ENCODE results near the gene LAMTOR1. TPM values are rescaled to one million over a fixed set of nuclear protein-coding genes. Genes with fewer than 3 reads are reported as not detected.

Gene LAMTOR1
- total RNA-seq, 3 donors from 2014 or later, result 87.2 to 120 (median 112) TPM

GRCh38 chr11:72141066-72141465, 38.0 kb upstream of the LAMTOR1 start:
- no peak for DNase-seq (ENCODE audit: low spot score in 2 of 2)
- H3K27me3 ChIP-seq, result no peaks in the 10 kb centered on the region
- no peaks in the 10 kb centered on the region for H3K4me1 ChIP-seq
- no peaks in the 10 kb centered on the region for H3K36me3 ChIP-seq
- H3K9me3 ChIP-seq, result no peaks in the 10 kb centered on the region
- no peak overlapping the region for H3K4me3 ChIP-seq
- intact Hi-C loops (cut with DNase I; ENCODE audit: low total_unique reads), result no loop called here
- TF ChIP-seq CTCF (IDR thresholded peaks at IDR 0.05) (no peak), POLR2AphosphoS5 (IDR thresholded peaks at IDR 0.05) (no peak), POLR2A (IDR thresholded peaks at IDR 0.05) (no peak)
- peak overlapping the region; percentile 66 to 72 for H3K27ac ChIP-seq

- intact Hi-C loops (cut with DNase I; ENCODE audit: low total_unique reads), result no loop called here
- no peak for DNase-seq (ENCODE audit: low spot score in 2 of 2)
- no peak for TF ChIP-seq CTCF (IDR thresholded peaks at IDR 0.05)
- TF ChIP-seq POLR2AphosphoS5 (IDR thresholded peaks at IDR 0.05), result no peak
- no peak for TF ChIP-seq POLR2A (IDR thresholded peaks at IDR 0.05)
Measured at GRCh38 chr11:72140661-72141060, 37.6 kb upstream of the LAMTOR1 start.

GRCh38 chr11:72139500-72139899, 36.4 kb upstream of the LAMTOR1 start:
- no peak overlapping the region for H3K4me3 ChIP-seq
- H3K9me3 ChIP-seq, result no peaks in the 10 kb centered on the region
- H3K4me1 ChIP-seq, result no peaks in the 10 kb centered on the region
- no peak for DNase-seq (ENCODE audit: low spot score in 2 of 2)
- H3K36me3 ChIP-seq, result no peaks in the 10 kb centered on the region
- no peaks in the 10 kb centered on the region for H3K27me3 ChIP-seq
- TF ChIP-seq CTCF (IDR thresholded peaks at IDR 0.05) (no peak), POLR2AphosphoS5 (IDR thresholded peaks at IDR 0.05) (no peak), POLR2A (IDR thresholded peaks at IDR 0.05) (no peak)
- peak overlapping the region; percentile 58 to 66 for H3K27ac ChIP-seq
- intact Hi-C loops (cut with DNase I; ENCODE audit: low total_unique reads), result no loop called here

More at GRCh38 chr11:72140661-72141060, 37.6 kb upstream of the LAMTOR1 start:
- Histone ChIP-seq H3K4me1 (no peaks in the 10 kb centered on the region), H3K4me3 (no peak overlapping the region), H3K36me3 (no peaks in the 10 kb centered on the region), H3K9me3 (no peaks in the 10 kb centered on the region), H3K27ac (peak overlapping the region; percentile 52 to 66), H3K27me3 (no peaks in the 10 kb centered on the region)

GRCh38 chr11:72138821-72139390, 35.8 kb upstream of the LAMTOR1 start:
- TF ChIP-seq CTCF (IDR thresholded peaks at IDR 0.05), result no peak
- no peak for TF ChIP-seq POLR2A (IDR thresholded peaks at IDR 0.05)
- no peak for TF ChIP-seq POLR2AphosphoS5 (IDR thresholded peaks at IDR 0.05)
- H3K4me1 ChIP-seq, result no peaks in the 10 kb centered on the region
- intact Hi-C loops (cut with DNase I; ENCODE audit: low total_unique reads), result no loop called here
- H3K36me3 ChIP-seq, result no peaks in the 10 kb centered on the region
- H3K27me3 ChIP-seq, result no peaks in the 10 kb centered on the region
- no peaks in the 10 kb centered on the region for H3K9me3 ChIP-seq
- H3K4me3 ChIP-seq, result no peak overlapping the region
- DNase-seq (ENCODE audit: low spot score in 2 of 2), result no peak
- H3K27ac ChIP-seq, result peak overlapping the region in 1 of 2 donors; percentile 66

GRCh38 chr11:72136684-72137262, 33.7 kb upstream of the LAMTOR1 start:
- H3K27me3 ChIP-seq, result no peaks in the 10 kb centered on the region
- H3K4me1 ChIP-seq, result no peaks in the 10 kb centered on the region
- intact Hi-C loops (cut with DNase I; ENCODE audit: low total_unique reads), result no loop called here
- H3K36me3 ChIP-seq, result no peaks in the 10 kb centered on the region
- no peak for DNase-seq (ENCODE audit: low spot score in 2 of 2)
- no peaks in the 10 kb centered on the region for H3K9me3 ChIP-seq
- H3K4me3 ChIP-seq, result no peak overlapping the region
- H3K27ac ChIP-seq, result no peak overlapping the region
- no peak for TF ChIP-seq POLR2AphosphoS5 (IDR thresholded peaks at IDR 0.05)
- TF ChIP-seq CTCF (IDR thresholded peaks at IDR 0.05), result no peak
- no peak for TF ChIP-seq POLR2A (IDR thresholded peaks at IDR 0.05)

Measured in breast epithelium (tissue), 4 donors.